GM12878 (cell line): ENCODE data around the gene FGD4. TPM values are rescaled to one million over a fixed set of nuclear protein-coding genes. Genes with fewer than 3 reads are reported as not detected.

Source experiments
- ATAC-seq: fragments of 200-7000 bp; cut with Tn5 transposase; 3 replicates; pipeline ENCODE4 v1.9.1; 2020; ENCODE audit warnings: mild to moderate bottlenecking, moderate library complexity
- BruUV-seq: library from RNA; stranded (reverse); fragments of 400-500 nt; replicated peaks from 2 replicates; lab custom pipeline; 2021; lab: Mats Ljungman, UMichigan
- CTCF ChIA-PET: fragments of 300-600 bp; sonication (Branson Sonifier 250); formaldehyde crosslinking; extraction: SDS; loops from one replicate; lab custom pipeline; 2021; ENCODE audit warnings: inconsistent platforms; lab: Yijun Ruan, JAX
- POLR2A ChIA-PET: fragments of 350-600 bp; formaldehyde crosslinking; extraction: SDS; loops from one replicate; lab custom pipeline; 2021; ENCODE audit warnings: inconsistent platforms; lab: Charles Lee
- RAD21 ChIA-PET: fragments of 300-600 bp; sonication (Branson Sonifier 250); formaldehyde crosslinking; loops from one replicate; lab custom pipeline; 2023; ENCODE audit warnings: antibody characterized with exemption; ENCODE audit not compliant: unreplicated experiment; lab: Charles Lee
- SMC1A ChIA-PET: fragments of 300-600 bp; sonication (Branson Sonifier 250); formaldehyde crosslinking; loops from one replicate; lab custom pipeline; 2023; ENCODE audit not compliant: unreplicated experiment, uncharacterized antibody; lab: Charles Lee
- DNase-seq: peaks from one replicate; pipeline ENCODE4 v3.0.0-alpha.2; 2011; ENCODE audit warnings: low read depth, low spot score
- FAIRE-seq: peaks from 3 replicates; lab custom pipeline; 2011; peaks lifted over from hg19 to GRCh38; lab: Jason Lieb, UNC
- H2AFZ ChIP-seq: 2 replicates; pipeline ENCODE4 v1.6.0; 2011; ENCODE audit warnings: low read depth, low read length, control low read depth; ENCODE audit not compliant: control insufficient read depth
- H3K27ac ChIP-seq: 2 replicates; pipeline ENCODE4 v1.5.1; 2011; ENCODE audit warnings: control low read depth; ENCODE audit not compliant: control insufficient read depth, insufficient read depth
- H3K27me3 ChIP-seq, 2 experiments: replicated peaks in 1 of 2; 2 replicates each; pipeline versions ENCODE4 v1.6.0 to v1.6.1; 2011; ENCODE audit warnings: low read length in 1 of 2; ENCODE audit not compliant: control insufficient read depth in 2 of 2, insufficient read depth in 2 of 2
- H3K36me3 ChIP-seq, 2 experiments: 2 replicates each; pipeline ENCODE4 v1.5.1; 2011; ENCODE audit warnings: low read length in 1 of 2; ENCODE audit not compliant: control insufficient read depth in 2 of 2, insufficient read depth in 2 of 2
- H3K4me1 ChIP-seq: 2 replicates; pipeline ENCODE4 v1.6.1; 2011; ENCODE audit warnings: mild to moderate bottlenecking, low read length, moderate library complexity, mixed read lengths; ENCODE audit not compliant: control insufficient read depth, insufficient read depth
- H3K4me2 ChIP-seq: 2 replicates; pipeline ENCODE4 v1.6.0; 2011; ENCODE audit warnings: control low read depth; ENCODE audit not compliant: control insufficient read depth, insufficient read depth
- H3K4me3 ChIP-seq: fragments of 200-600 bp; sonication (generic); 2 replicates; pipeline ENCODE4 v1.5.1; 2016
- H3K79me2 ChIP-seq: 2 replicates; pipeline ENCODE4 v1.6.0; 2011; ENCODE audit warnings: low read length; ENCODE audit not compliant: control insufficient read depth, insufficient read depth
- H3K9ac ChIP-seq: 2 replicates; pipeline ENCODE4 v1.8.0; 2011; ENCODE audit warnings: low read length, control low read depth, mixed read lengths; ENCODE audit not compliant: control insufficient read depth, insufficient read depth
- H3K9me3 ChIP-seq: replicated peaks from 3 replicates; pipeline ENCODE4 v1.5.1; 2011; ENCODE audit warnings: mild to moderate bottlenecking, low read length; ENCODE audit not compliant: control insufficient read depth, insufficient read depth
- H4K20me1 ChIP-seq: 2 replicates; pipeline ENCODE4 v1.6.0; 2011; ENCODE audit not compliant: control insufficient read depth, insufficient read depth
- ATF3 ChIP-seq: IDR thresholded peaks from 2 replicates; pipeline ENCODE4 v1.6.1; 2011; ENCODE audit warnings: low read depth, mild to moderate bottlenecking, low read length, moderate library complexity, borderline replicate concordance; ENCODE audit errors: extremely low read depth
- CBFB ChIP-seq: IDR thresholded peaks from 2 replicates; pipeline ENCODE4 v1.6.1; 2016; ENCODE audit warnings: antibody characterized with exemption, low read depth
- CHD4 ChIP-seq: fragments of 200-600 bp; sonication (generic); IDR thresholded peaks from 2 replicates; pipeline ENCODE4 v1.6.1; 2016; ENCODE audit warnings: mild to moderate bottlenecking
- EP300 ChIP-seq, 2 experiments: fragments of 150-350 bp in 1 of 2; IDR thresholded peaks; 2 replicates each; pipeline ENCODE4 v1.6.1; 2011 to 2012; ENCODE audit warnings: low read depth in 2 of 2, low read length in 2 of 2, borderline replicate concordance in 1 of 2, improper control_type of control experiment in 1 of 2, inconsistent platforms in 1 of 2; ENCODE audit not compliant: control insufficient read depth in 1 of 2
- HCFC1 ChIP-seq: fragments of 150-350 bp; IDR thresholded peaks from 2 replicates; pipeline ENCODE4 v1.6.1; 2014; ENCODE audit warnings: low read length
- HDGF ChIP-seq: fragments of 450-650 bp; IDR thresholded peaks from 2 replicates; pipeline ENCODE4 v1.6.1; 2016; ENCODE audit warnings: antibody characterized with exemption
- IKZF1 ChIP-seq: fragments of 450-650 bp; conservative IDR thresholded peaks from 2 replicates; pipeline ENCODE4 v1.6.1; 2017; ENCODE audit warnings: antibody characterized with exemption, mild to moderate bottlenecking
- JUNB ChIP-seq: IDR thresholded peaks from 2 replicates; pipeline ENCODE4 v1.6.1; 2016; ENCODE audit warnings: antibody characterized with exemption, mild to moderate bottlenecking
- NR2F1 ChIP-seq: fragments of 450-650 bp; conservative IDR thresholded peaks from 2 replicates; pipeline ENCODE4 v1.6.1; 2017; ENCODE audit warnings: mild to moderate bottlenecking
- RAD51 ChIP-seq: fragments of 450-650 bp; IDR thresholded peaks from 2 replicates; pipeline ENCODE4 v1.6.1; 2016; ENCODE audit warnings: moderate library complexity, mild to moderate bottlenecking, inconsistent platforms
- REST ChIP-seq: IDR thresholded peaks from 2 replicates; pipeline ENCODE4 v1.6.1; 2012; ENCODE audit warnings: mild to moderate bottlenecking, low read depth, low read length
- SIX5 ChIP-seq: IDR thresholded peaks from 2 replicates; pipeline ENCODE4 v1.6.1; 2011; ENCODE audit warnings: mild to moderate bottlenecking, low read depth, low read length, moderate library complexity; ENCODE audit not compliant: severe bottlenecking
- SRF ChIP-seq, 2 experiments: IDR thresholded peaks; 2 replicates each; pipeline ENCODE4 v1.6.1; 2011; ENCODE audit warnings: low read depth in 2 of 2, low read length in 2 of 2, mild to moderate bottlenecking in 1 of 2, moderate library complexity in 1 of 2
- SUPT20H ChIP-seq: IDR thresholded peaks from 2 replicates; pipeline ENCODE4 v1.6.1; 2011; ENCODE audit warnings: low read depth, mild to moderate bottlenecking, low read length, moderate library complexity, borderline replicate concordance; ENCODE audit not compliant: control insufficient read depth
- USF2 ChIP-seq: IDR thresholded peaks from 2 replicates; pipeline ENCODE4 v1.6.1; 2011; ENCODE audit warnings: low read depth, low read length, improper control_type of control experiment, borderline replicate concordance
- ZBTB4 ChIP-seq: fragments of 450-650 bp; formaldehyde crosslinking; IDR thresholded peaks from 2 replicates; pipeline ENCODE4 v1.4.0; 2022; ENCODE audit warnings: mild to moderate bottlenecking, moderate library complexity
- ZZZ3 ChIP-seq: IDR thresholded peaks from 2 replicates; pipeline ENCODE4 v1.6.1; 2011; ENCODE audit warnings: low read depth; ENCODE audit not compliant: control insufficient read depth, insufficient read length
- WGBS: methylation state at CpG from one replicate; pipeline ENCODE4 v1.1.6; 2016; ENCODE audit warnings: low lambda C conversion rate; ENCODE audit not compliant: insufficient replicate concordance, insufficient coverage; ENCODE audit errors: missing lambda C conversion rate; 5-methylcytosine and 5-hydroxymethylcytosine counted together
- in situ Hi-C: fragments of 300-500 bp; cut with MboI; formaldehyde crosslinking; loops from 9 replicates; pipeline ENCODE4 v1.14.3; 2018; ENCODE audit warnings: mixed read lengths
- intact Hi-C: fragments of 100-400 bp; cut with micrococcal nuclease; formaldehyde crosslinking; loops from one replicate; pipeline ENCODE4 v1.14.2; 2022; ENCODE audit not compliant: unreplicated experiment
- polyA plus RNA-seq, 11 experiments: library from polyadenylated mRNA; depleted of rRNA in 4 of 11; unstranded in 6 of 11; stranded (reverse) in 5 of 11; fragments of >200 nt; fragmentation: Nextera tagmentation in 4 of 11; fragmentation: Illumina TruSeq in 1 of 11; extraction: Ambion mirVana in 4 of 11; extraction: Trizol in 1 of 11; gene quantifications; 1 replicate in 1 of 11; 2 replicates in 10 of 11; pipeline versions ENCODE4 v1.2.1 to v1.2.3, GENCODE V29; 2011 to 2016; ENCODE audit warnings: inconsistent platforms in 2 of 11, missing spikeins in 2 of 11, low read depth in 1 of 11
- total RNA-seq, 4 experiments: library from RNA; depleted of rRNA in 3 of 4; stranded (reverse); fragments of >200 nt in 3 of 4; fragmentation: Illumina TruSeq in 1 of 4; extraction: Trizol in 1 of 4; gene quantifications; 2 replicates each; pipeline versions ENCODE4 v1.2.1 to v1.2.3, GENCODE V29; 2013 to 2021

FGD4 gene
- total and polyA plus RNA-seq, 10 of the 15 experiments (the other 5 are each of a cell fraction or from before 2014, with no cell fraction given): 0.01 to 0.18 (median 0.08) TPM; not detected in 3

- DNase-seq (no peak), FAIRE-seq (no peak), ATAC-seq (no peak)
- Histone ChIP-seq H3K79me2 (no peaks in the 10 kb centered on the region), H2AFZ (no peak overlapping the region), H3K9ac (no peak overlapping the region), H3K4me2 (no peak overlapping the region), H3K36me3 (no peaks in the 10 kb centered on the region), H3K4me1 (no peaks in the 10 kb centered on the region; the same call in 1 of the 2 replicates), H3K27me3 (no peaks in the 10 kb centered on the region), H3K4me3 (no peak overlapping the region), H4K20me1 (no peaks in the 10 kb centered on the region), H3K9me3 (no peaks in the 10 kb centered on the region), H3K27ac (no peak overlapping the region)
- no TSS peak for BruUV-seq
- intact Hi-C loops: loop anchor here (2.0 kb wide), 1 partner anchor 801 kb away; no protein-coding TSS in a partner anchor
- ChIA-PET SMC1A (interaction anchor here (0.6 to 10.2 kb wide), 7 partner anchors 14 to 301 kb away, joined by 3 to 108 read pairs (median 3); partner anchors contain the start of gene YARS2), RAD21 (interaction anchor here (1.0 to 4.7 kb wide), 4 partner anchors 88 to 800 kb away, joined by 3 to 73 read pairs (median 8); partner anchors contain the start of gene YARS2), CTCF (interaction anchor here (0.9 to 8.0 kb wide), 4 partner anchors 202 to 301 kb away, joined by 3 to 106 read pairs (median 67); partner anchors contain the start of gene YARS2), POLR2A (no interaction called here)
- WGBS: 47% methylated on average over 3 of the region's 3 CpGs
- in situ Hi-C loops: loop anchor here (10.0 kb wide), 1 partner anchor 1561 kb away; no protein-coding TSS in a partner anchor
- no peak for TF ChIP-seq SUPT20H
- TF ChIP-seq HCFC1: no peak
- no peak for TF ChIP-seq SIX5
- no peak for TF ChIP-seq USF2
- TF ChIP-seq EP300 (IDR thresholded peaks at IDR 0.05; ENCODE audit: borderline replicate concordance in 1 of 2, control insufficient read depth in 1 of 2, low read depth in 2 of 2, low read length in 2 of 2): no peak
- no peak for TF ChIP-seq JUNB
- TF ChIP-seq CBFB: no peak
- no peak for TF ChIP-seq CHD4
- no peak for TF ChIP-seq ZBTB4 (CRISPR knock-in tag)
- no peak for TF ChIP-seq ZZZ3
- no peak for TF ChIP-seq SRF (IDR thresholded peaks at IDR 0.05; ENCODE audit: low read depth in 2 of 2, low read length in 2 of 2)
- TF ChIP-seq REST: no peak
- no peak for TF ChIP-seq IKZF1
- TF ChIP-seq ATF3: no peak
- no peak for TF ChIP-seq NR2F1
- TF ChIP-seq HDGF: no peak
- TF ChIP-seq RAD51: no peak
Observed at GRCh38 chr12:32454075-32454474, 54.7 kb downstream of the FGD4 start.
